Endothelial cell of umbilical vein (primary cell): Measurements from ENCODE around the gene CTBP1.

ENCODE experiments used
- EZH2 ChIP-seq: IDR thresholded peaks from 2 replicates; pipeline ENCODE4 v1.6.1; 2012; ENCODE audit warnings: borderline replicate concordance, low read depth, mild to moderate bottlenecking, moderate library complexity, low read length, inconsistent platforms; ENCODE audit not compliant: severe bottlenecking
- JUN ChIP-seq: IDR thresholded peaks from 2 replicates; pipeline ENCODE4 v1.6.1; 2011; ENCODE audit warnings: borderline replicate concordance, low read depth; ENCODE audit not compliant: insufficient read length, insufficient read depth
- POLR2A ChIP-seq: IDR thresholded peaks from 2 replicates; pipeline ENCODE4 v1.6.1; 2012; ENCODE audit warnings: low read depth, mild to moderate bottlenecking, control low read depth, low read length
- POLR2AphosphoS5 ChIP-seq: IDR thresholded peaks from 2 replicates; pipeline ENCODE4 v1.6.1; 2012; ENCODE audit warnings: low read depth, mild to moderate bottlenecking, control low read depth, low read length, moderate library complexity; ENCODE audit not compliant: insufficient read depth
- TF ChIP-seq, protein P1 (sequence below), 2 donors: IDR thresholded peaks; 1 replicate in 1 of 2; 2 replicates in 1 of 2; pipeline ENCODE4 v1.5.1; 2011; ENCODE audit warnings: low read length in 2 of 2, mild to moderate bottlenecking in 2 of 2, moderate library complexity in 2 of 2, control low read depth in 1 of 2, inconsistent platforms in 1 of 2, low read depth in 1 of 2; ENCODE audit not compliant: insufficient read depth in 1 of 2; ENCODE audit errors: extremely low read depth in 1 of 2

DNA sequence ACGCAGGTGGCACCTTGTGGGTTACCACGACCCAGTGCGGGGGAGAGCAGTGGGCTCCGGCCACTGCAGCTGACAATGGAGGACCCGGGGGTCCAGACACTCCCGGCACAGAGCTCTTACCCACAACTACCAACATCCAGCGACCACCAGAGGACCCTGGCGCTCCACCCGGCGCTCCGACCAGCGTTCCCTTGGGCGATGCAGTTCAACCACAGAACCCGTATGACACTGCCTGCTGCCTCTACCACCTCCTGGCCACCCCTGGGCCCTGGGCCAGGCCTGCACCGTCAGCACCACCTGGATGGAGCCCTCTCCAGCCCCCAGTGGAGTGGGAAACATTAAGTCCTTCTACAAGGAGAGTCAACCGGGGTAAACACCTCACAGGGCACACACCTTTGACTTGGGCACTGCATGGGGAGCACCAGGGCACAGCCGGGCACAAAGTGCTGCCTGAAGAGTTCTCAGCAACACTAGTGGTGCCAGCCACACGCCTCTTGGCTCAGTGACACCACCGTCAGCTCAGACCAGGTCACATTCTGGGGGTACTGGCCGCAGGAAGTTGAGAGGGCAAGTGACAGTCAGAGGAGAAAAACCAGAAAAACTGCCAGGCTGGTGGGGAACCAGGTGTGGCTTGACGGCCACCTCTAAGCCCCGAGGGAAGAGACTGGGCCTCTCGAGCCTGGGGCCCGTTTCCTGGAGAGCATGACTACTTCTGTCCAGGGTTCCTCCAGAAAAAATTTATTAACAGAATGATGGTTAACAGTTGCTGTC, 2.6 kb downstream of the CTBP1 start:
- TF ChIP-seq, protein P1, sequence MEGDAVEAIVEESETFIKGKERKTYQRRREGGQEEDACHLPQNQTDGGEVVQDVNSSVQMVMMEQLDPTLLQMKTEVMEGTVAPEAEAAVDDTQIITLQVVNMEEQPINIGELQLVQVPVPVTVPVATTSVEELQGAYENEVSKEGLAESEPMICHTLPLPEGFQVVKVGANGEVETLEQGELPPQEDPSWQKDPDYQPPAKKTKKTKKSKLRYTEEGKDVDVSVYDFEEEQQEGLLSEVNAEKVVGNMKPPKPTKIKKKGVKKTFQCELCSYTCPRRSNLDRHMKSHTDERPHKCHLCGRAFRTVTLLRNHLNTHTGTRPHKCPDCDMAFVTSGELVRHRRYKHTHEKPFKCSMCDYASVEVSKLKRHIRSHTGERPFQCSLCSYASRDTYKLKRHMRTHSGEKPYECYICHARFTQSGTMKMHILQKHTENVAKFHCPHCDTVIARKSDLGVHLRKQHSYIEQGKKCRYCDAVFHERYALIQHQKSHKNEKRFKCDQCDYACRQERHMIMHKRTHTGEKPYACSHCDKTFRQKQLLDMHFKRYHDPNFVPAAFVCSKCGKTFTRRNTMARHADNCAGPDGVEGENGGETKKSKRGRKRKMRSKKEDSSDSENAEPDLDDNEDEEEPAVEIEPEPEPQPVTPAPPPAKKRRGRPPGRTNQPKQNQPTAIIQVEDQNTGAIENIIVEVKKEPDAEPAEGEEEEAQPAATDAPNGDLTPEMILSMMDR (IDR thresholded peaks at IDR 0.05; ENCODE audit: extremely low read depth in 1 of 2, insufficient read depth in 1 of 2, low read depth in 1 of 2, low read length in 2 of 2), result no peak
- TF ChIP-seq POLR2A (no peak), POLR2AphosphoS5 (no peak), JUN (no peak), EZH2 (no peak)
